Measurements from ENCODE around the gene NPTXR.

NPTXR gene

GRCh38 chr22:38830845-38831108, 13.1 kb downstream of the NPTXR start:
- Histone ChIP-seq H3K9me3 (ENCODE audit: low read length) (no peaks in the 10 kb centered on the region), H3K4me3 (ENCODE audit: low read length) (no peak overlapping the region), H3K36me3 (ENCODE audit: insufficient read depth, low read length) (no peaks in the 10 kb centered on the region), H3K4me1 (ENCODE audit: insufficient read depth, low read length) (no peaks in the 10 kb centered on the region), H3K27me3 (ENCODE audit: insufficient read depth, low read length) (peaks cover 24% of the 10 kb centered on the region), H2AFZ (ENCODE audit: low read depth, low read length) (no peak overlapping the region)

DNA sequence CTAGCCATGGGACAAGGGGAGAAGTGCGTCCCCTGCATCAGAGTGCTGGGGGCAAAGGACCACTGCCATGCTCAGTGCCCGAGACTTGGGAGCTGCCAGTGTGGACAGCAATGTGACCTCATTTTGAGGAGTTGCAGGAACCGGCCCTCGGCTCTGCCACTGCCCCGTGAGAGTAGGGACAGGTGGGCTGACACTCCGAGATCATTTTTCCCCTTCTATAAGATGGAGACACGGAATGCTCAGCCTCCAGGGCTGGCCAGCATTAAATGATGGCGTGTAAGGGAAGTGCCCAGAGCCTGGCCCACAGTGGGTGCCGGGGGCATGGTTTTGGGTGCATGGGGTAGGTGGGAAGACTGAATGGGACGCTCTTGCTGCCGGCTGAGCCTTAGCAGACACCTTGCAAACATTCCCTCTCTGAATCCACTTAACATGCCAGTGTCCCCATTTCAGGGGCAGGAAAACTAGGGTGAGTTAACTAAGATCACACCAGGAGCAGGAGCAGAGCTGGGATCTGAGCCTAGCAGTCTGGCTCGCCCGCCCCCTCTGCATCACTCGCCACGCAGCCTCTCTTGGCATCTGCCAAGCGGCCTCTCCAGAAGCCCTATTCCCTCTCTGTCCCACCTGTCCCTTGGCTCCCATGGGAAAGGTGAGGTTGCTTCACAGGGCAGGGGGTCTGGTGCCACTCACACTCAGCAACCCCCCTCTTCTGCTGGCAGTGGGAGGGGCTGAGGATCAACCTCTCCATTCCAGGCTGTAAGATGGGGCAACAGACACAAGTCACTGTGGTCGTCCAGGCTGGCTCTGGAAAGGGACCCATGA, 13.6 kb downstream of the NPTXR start:
- H3K36me3 ChIP-seq (ENCODE audit: insufficient read depth, low read length), result no peaks in the 10 kb centered on the region
- no peaks in the 10 kb centered on the region for H3K9me3 ChIP-seq (ENCODE audit: low read length)
- H3K4me3 ChIP-seq (ENCODE audit: low read length), result no peak overlapping the region
- peaks cover 19% of the 10 kb centered on the region for H3K27me3 ChIP-seq (ENCODE audit: insufficient read depth, low read length)
- no peak overlapping the region for H2AFZ ChIP-seq (ENCODE audit: low read depth, low read length)
- H3K4me1 ChIP-seq (ENCODE audit: insufficient read depth, low read length), result no peaks in the 10 kb centered on the region

DNA sequence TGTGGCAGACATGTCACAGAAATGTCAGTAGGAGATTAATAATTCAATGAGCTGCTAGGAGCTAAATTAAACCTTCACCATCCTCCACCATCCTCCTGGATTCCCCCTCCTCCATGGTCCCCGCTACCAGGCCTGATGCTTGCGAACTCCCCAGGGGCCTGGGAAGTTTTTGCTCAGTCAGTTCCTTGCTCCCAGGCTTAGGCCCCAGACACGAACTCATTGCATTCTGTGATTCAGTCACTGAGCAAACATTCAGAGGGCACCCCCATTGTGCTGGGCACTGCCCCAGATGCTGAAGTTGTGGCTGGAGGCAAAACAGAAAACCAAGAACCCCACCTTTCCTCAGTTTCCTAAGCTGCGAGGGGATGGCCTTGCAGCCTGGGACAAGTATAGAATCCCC, 14.3 kb downstream of the NPTXR start:
- Histone ChIP-seq H3K4me1 (ENCODE audit: insufficient read depth, low read length) (no peaks in the 10 kb centered on the region), H3K36me3 (ENCODE audit: insufficient read depth, low read length) (no peaks in the 10 kb centered on the region), H3K9me3 (ENCODE audit: low read length) (no peaks in the 10 kb centered on the region), H3K4me3 (ENCODE audit: low read length) (no peak overlapping the region), H3K27me3 (ENCODE audit: insufficient read depth, low read length) (peaks cover 16% of the 10 kb centered on the region), H2AFZ (ENCODE audit: low read depth, low read length) (no peak overlapping the region)

GRCh38 chr22:38828616-38829205, 15.1 kb downstream of the NPTXR start:
- no peaks in the 10 kb centered on the region for H3K36me3 ChIP-seq (ENCODE audit: insufficient read depth, low read length)
- H3K27me3 ChIP-seq (ENCODE audit: insufficient read depth, low read length), result peaks cover 16% of the 10 kb centered on the region
- H3K4me1 ChIP-seq (ENCODE audit: insufficient read depth, low read length), result no peaks in the 10 kb centered on the region
- no peak overlapping the region for H2AFZ ChIP-seq (ENCODE audit: low read depth, low read length)
- no peak overlapping the region for H3K4me3 ChIP-seq (ENCODE audit: low read length)
- H3K9me3 ChIP-seq (ENCODE audit: low read length), result no peaks in the 10 kb centered on the region

DNA sequence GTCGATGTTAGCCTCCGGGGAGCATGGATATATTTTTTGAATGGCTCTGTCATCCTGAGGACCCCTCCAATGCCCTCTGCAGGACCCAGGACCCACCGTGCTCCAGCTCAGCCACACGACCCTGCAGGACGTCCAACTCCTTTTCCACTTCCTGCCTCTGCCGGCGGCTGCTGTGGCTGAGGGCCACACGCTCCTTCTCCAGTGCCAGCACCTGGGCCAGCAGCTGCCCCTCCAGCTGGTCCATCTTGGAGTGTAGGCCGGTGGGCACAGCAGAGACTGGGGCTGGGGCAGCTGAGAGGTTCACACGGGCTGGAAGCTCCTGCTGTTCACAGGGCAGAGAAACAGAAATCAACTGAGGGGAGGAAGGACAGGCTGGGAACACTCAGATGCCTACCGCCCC, 15.6 kb downstream of the NPTXR start:
- Histone ChIP-seq H3K36me3 (ENCODE audit: insufficient read depth, low read length) (no peaks in the 10 kb centered on the region), H3K4me1 (ENCODE audit: insufficient read depth, low read length) (no peaks in the 10 kb centered on the region), H3K4me3 (ENCODE audit: low read length) (no peak overlapping the region), H3K9me3 (ENCODE audit: low read length) (no peaks in the 10 kb centered on the region), H2AFZ (ENCODE audit: low read depth, low read length) (no peak overlapping the region), H3K27me3 (ENCODE audit: insufficient read depth, low read length) (peaks cover 16% of the 10 kb centered on the region)

GRCh38 chr22:38827510-38827909, 16.3 kb downstream of the NPTXR start:
- H3K9me3 ChIP-seq (ENCODE audit: low read length), result no peaks in the 10 kb centered on the region
- H3K36me3 ChIP-seq (ENCODE audit: insufficient read depth, low read length), result no peaks in the 10 kb centered on the region
- no peak overlapping the region for H2AFZ ChIP-seq (ENCODE audit: low read depth, low read length)
- H3K27me3 ChIP-seq (ENCODE audit: insufficient read depth, low read length), result peaks cover 13% of the 10 kb centered on the region
- H3K4me1 ChIP-seq (ENCODE audit: insufficient read depth, low read length), result no peaks in the 10 kb centered on the region
- H3K4me3 ChIP-seq (ENCODE audit: low read length), result no peak overlapping the region

- H3K4me1 ChIP-seq (ENCODE audit: insufficient read depth, low read length), result no peaks in the 10 kb centered on the region
- no peaks in the 10 kb centered on the region for H3K36me3 ChIP-seq (ENCODE audit: insufficient read depth, low read length)
- H2AFZ ChIP-seq (ENCODE audit: low read depth, low read length), result no peak overlapping the region
These were observed 17.0 kb downstream of the NPTXR start for GRCh38 chr22:38826801-38827200.

DNA sequence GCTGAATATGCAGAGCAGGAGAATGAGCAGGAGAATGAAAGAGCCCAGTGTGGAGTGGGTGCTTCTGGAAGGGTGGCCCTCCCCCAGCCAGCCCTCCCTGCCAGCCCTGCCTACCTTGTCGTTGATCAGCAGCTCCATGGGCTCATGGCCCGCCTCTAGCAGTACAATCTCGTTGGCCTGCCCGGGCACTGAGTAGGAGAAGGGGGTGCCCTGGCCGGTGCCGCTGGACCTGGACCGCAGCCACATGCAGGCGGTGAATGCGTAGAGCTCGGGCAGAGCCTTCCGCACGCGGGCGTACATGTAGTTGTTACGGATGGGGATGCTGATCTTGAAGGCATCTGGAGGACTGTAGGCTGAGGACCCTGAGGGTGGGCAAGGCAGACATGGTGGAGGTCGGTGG, 17.4 kb downstream of the NPTXR start:
- Histone ChIP-seq H3K36me3 (ENCODE audit: insufficient read depth, low read length) (no peaks in the 10 kb centered on the region), H2AFZ (ENCODE audit: low read depth, low read length) (no peak overlapping the region), H3K4me3 (ENCODE audit: low read length) (no peak overlapping the region), H3K4me1 (ENCODE audit: insufficient read depth, low read length) (no peaks in the 10 kb centered on the region), H3K9me3 (ENCODE audit: low read length) (no peaks in the 10 kb centered on the region), H3K27me3 (ENCODE audit: insufficient read depth, low read length) (peaks cover 10% of the 10 kb centered on the region)

More at GRCh38 chr22:38826801-38827200, 17.0 kb downstream of the NPTXR start:
- Histone ChIP-seq H3K9me3 (ENCODE audit: low read length) (no peaks in the 10 kb centered on the region), H3K4me3 (ENCODE audit: low read length) (no peak overlapping the region), H3K27me3 (ENCODE audit: insufficient read depth, low read length) (peaks cover 13% of the 10 kb centered on the region)

DNA sequence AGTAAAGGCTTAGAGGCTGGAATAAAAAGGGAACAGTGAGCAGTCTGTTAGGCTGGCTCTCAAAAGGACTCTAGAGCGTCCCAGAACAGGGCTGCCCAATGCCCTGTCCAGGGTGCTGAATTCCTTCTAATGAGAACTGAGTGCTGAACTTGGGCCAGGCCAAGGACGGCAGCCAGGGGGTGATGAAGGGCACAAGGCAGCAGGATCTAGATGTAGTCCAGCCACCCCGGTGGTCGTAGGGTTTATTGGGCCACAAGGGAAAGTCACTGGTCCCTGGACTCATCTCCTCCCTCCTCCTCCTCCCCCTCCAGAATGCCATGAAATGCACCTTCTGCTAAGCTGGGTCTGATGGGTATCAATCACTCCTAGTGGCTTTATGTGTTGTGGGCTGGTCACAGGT, 19.2 kb downstream of the NPTXR start:
- Histone ChIP-seq H3K4me1 (ENCODE audit: insufficient read depth, low read length) (peaks cover 11% of the 10 kb centered on the region), H3K36me3 (ENCODE audit: insufficient read depth, low read length) (no peaks in the 10 kb centered on the region), H3K27me3 (ENCODE audit: insufficient read depth, low read length) (peaks cover 4% of the 10 kb centered on the region), H3K4me3 (ENCODE audit: low read length) (no peak overlapping the region), H2AFZ (ENCODE audit: low read depth, low read length) (no peak overlapping the region), H3K9me3 (ENCODE audit: low read length) (no peaks in the 10 kb centered on the region)

- Histone ChIP-seq H3K4me3 (ENCODE audit: low read length) (no peak overlapping the region), H2AFZ (ENCODE audit: low read depth, low read length) (no peak overlapping the region), H3K9me3 (ENCODE audit: low read length) (no peaks in the 10 kb centered on the region), H3K27me3 (ENCODE audit: insufficient read depth, low read length) (no peaks in the 10 kb centered on the region), H3K36me3 (ENCODE audit: insufficient read depth, low read length) (no peaks in the 10 kb centered on the region), H3K4me1 (ENCODE audit: insufficient read depth, low read length) (peaks cover 16% of the 10 kb centered on the region)
These were observed 20.2 kb downstream of the NPTXR start for GRCh38 chr22:38823637-38824036.

GRCh38 chr22:38823076-38823475, 20.8 kb downstream of the NPTXR start:
- Histone ChIP-seq H2AFZ (ENCODE audit: low read depth, low read length) (no peak overlapping the region), H3K4me3 (ENCODE audit: low read length) (no peak overlapping the region), H3K27me3 (ENCODE audit: insufficient read depth, low read length) (no peaks in the 10 kb centered on the region), H3K36me3 (ENCODE audit: insufficient read depth, low read length) (no peaks in the 10 kb centered on the region), H3K4me1 (ENCODE audit: insufficient read depth, low read length) (peaks cover 16% of the 10 kb centered on the region), H3K9me3 (ENCODE audit: low read length) (no peaks in the 10 kb centered on the region)

GRCh38 chr22:38820020-38820419, 23.8 kb downstream of the NPTXR start:
- Histone ChIP-seq H3K4me3 (ENCODE audit: low read length) (no peak overlapping the region), H2AFZ (ENCODE audit: low read depth, low read length) (no peak overlapping the region), H3K9me3 (ENCODE audit: low read length) (no peaks in the 10 kb centered on the region), H3K27me3 (ENCODE audit: insufficient read depth, low read length) (no peaks in the 10 kb centered on the region), H3K36me3 (ENCODE audit: insufficient read depth, low read length) (no peaks in the 10 kb centered on the region), H3K4me1 (ENCODE audit: insufficient read depth, low read length) (peaks cover 16% of the 10 kb centered on the region)

GRCh38 chr22:38819387-38819940, 24.4 kb downstream of the NPTXR start:
- H3K4me3 ChIP-seq (ENCODE audit: low read length), result no peak overlapping the region
- H3K27me3 ChIP-seq (ENCODE audit: insufficient read depth, low read length), result no peaks in the 10 kb centered on the region
- no peaks in the 10 kb centered on the region for H3K9me3 ChIP-seq (ENCODE audit: low read length)
- no peak overlapping the region for H2AFZ ChIP-seq (ENCODE audit: low read depth, low read length)
- no peaks in the 10 kb centered on the region for H3K36me3 ChIP-seq (ENCODE audit: insufficient read depth, low read length)
- peaks cover 16% of the 10 kb centered on the region for H3K4me1 ChIP-seq (ENCODE audit: insufficient read depth, low read length)

Data from neuron (in vitro differentiated cells).